Measurements from ENCODE around the gene CAMK2A. TPM values are rescaled to one million over a fixed set of nuclear protein-coding genes. Genes with fewer than 3 reads are reported as not detected.
A peak's percentile ranks its signal among the peaks of the same experiment; 100 is the strongest.

The CAMK2A gene
- total RNA-seq, 1 experiment from 2014 or later: not detected

GRCh38 chr5:150329038-150329437 lies 39.5 kb upstream of the CAMK2A start:
- Histone ChIP-seq H3K4me3 (ENCODE audit: low read depth, low read length) (no peak overlapping the region), H3K27me3 (replicated peaks; ENCODE audit: control insufficient read depth, insufficient read depth, low read length) (no peaks in the 10 kb centered on the region), H3K36me3 (ENCODE audit: control insufficient read depth, insufficient read depth, low read length) (no peaks in the 10 kb centered on the region), H3K9me3 (no peaks in the 10 kb centered on the region), H3K4me1 (no peaks in the 10 kb centered on the region)
- Mint-ChIP-seq H3K27me3 (ENCODE audit: insufficient read depth, unreplicated experiment) (no peaks in the 10 kb centered on the region), H3K9me3 (ENCODE audit: unreplicated experiment) (no peaks in the 10 kb centered on the region), H3K27ac (ENCODE audit: unreplicated experiment) (peak overlapping the region; percentile 54), H3K4me3 (ENCODE audit: unreplicated experiment) (no peak overlapping the region), H3K4me1 (ENCODE audit: low read depth, unreplicated experiment) (no peaks in the 10 kb centered on the region), H3K36me3 (ENCODE audit: insufficient read depth, unreplicated experiment) (peaks cover 11% of the 10 kb centered on the region)
- TF ChIP-seq, protein P1, sequence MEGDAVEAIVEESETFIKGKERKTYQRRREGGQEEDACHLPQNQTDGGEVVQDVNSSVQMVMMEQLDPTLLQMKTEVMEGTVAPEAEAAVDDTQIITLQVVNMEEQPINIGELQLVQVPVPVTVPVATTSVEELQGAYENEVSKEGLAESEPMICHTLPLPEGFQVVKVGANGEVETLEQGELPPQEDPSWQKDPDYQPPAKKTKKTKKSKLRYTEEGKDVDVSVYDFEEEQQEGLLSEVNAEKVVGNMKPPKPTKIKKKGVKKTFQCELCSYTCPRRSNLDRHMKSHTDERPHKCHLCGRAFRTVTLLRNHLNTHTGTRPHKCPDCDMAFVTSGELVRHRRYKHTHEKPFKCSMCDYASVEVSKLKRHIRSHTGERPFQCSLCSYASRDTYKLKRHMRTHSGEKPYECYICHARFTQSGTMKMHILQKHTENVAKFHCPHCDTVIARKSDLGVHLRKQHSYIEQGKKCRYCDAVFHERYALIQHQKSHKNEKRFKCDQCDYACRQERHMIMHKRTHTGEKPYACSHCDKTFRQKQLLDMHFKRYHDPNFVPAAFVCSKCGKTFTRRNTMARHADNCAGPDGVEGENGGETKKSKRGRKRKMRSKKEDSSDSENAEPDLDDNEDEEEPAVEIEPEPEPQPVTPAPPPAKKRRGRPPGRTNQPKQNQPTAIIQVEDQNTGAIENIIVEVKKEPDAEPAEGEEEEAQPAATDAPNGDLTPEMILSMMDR (IDR thresholded peaks at IDR 0.05; ENCODE audit: insufficient read depth in 1 of 2, low read depth in 1 of 2, low read length in 1 of 2, severe bottlenecking in 1 of 2, unreplicated experiment in 1 of 2): no peak
- intact Hi-C loops (cut with micrococcal nuclease; ENCODE audit: unreplicated experiment): no loop called here
- no peak for DNase-seq
- no TSS peak for BruUV-seq (replicated peaks)
- CTCF ChIA-PET: no interaction called here
- POLR2A ChIA-PET: no interaction called here

GRCh38 chr5:150328515-150328914 lies 38.9 kb upstream of the CAMK2A start:
- CTCF ChIA-PET: no interaction called here
- TF ChIP-seq, protein P1 (IDR thresholded peaks at IDR 0.05; ENCODE audit: insufficient read depth in 1 of 2, low read depth in 1 of 2, low read length in 1 of 2, severe bottlenecking in 1 of 2, unreplicated experiment in 1 of 2): no peak

DNA sequence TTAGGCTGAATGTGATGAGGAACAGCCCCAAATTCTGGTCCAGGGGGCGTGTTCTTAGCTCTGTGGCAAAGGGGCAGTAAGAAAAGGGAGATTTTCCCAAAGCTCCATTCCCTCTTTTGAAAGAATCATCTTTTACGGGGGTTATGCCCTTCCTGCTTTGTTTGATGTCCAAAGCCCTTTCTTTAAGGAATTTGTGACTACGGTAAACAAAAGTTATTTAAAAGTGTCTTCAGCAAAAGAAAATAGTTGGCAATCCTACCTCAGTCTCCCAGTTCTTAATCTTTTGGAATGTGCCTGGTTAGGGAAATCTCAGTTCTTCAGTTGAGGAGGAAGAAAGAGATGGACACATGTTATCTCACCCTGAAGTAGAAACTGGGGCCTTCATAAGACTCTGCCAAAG lies 37.6 kb upstream of the CAMK2A start:
- no peaks in the 10 kb centered on the region for H3K27me3 ChIP-seq (replicated peaks; ENCODE audit: control insufficient read depth, insufficient read depth, low read length)
- no peak overlapping the region for H3K4me3 ChIP-seq (ENCODE audit: low read depth, low read length)
- ChIA-PET POLR2A (no interaction called here), CTCF (no interaction called here)
- TF ChIP-seq, protein P1 (IDR thresholded peaks at IDR 0.05; ENCODE audit: insufficient read depth in 1 of 2, low read depth in 1 of 2, low read length in 1 of 2, severe bottlenecking in 1 of 2, unreplicated experiment in 1 of 2): no peak
- DNase-seq: no peak
- H3K9me3 ChIP-seq: no peaks in the 10 kb centered on the region
- Mint-ChIP-seq H3K27ac (ENCODE audit: unreplicated experiment) (no peak overlapping the region), H3K4me1 (ENCODE audit: low read depth, unreplicated experiment) (no peaks in the 10 kb centered on the region), H3K27me3 (ENCODE audit: insufficient read depth, unreplicated experiment) (no peaks in the 10 kb centered on the region), H3K9me3 (ENCODE audit: unreplicated experiment) (no peaks in the 10 kb centered on the region), H3K36me3 (ENCODE audit: insufficient read depth, unreplicated experiment) (peaks cover 11% of the 10 kb centered on the region), H3K4me3 (ENCODE audit: unreplicated experiment) (no peak overlapping the region)
- H3K4me1 ChIP-seq: no peaks in the 10 kb centered on the region
- H3K36me3 ChIP-seq (ENCODE audit: control insufficient read depth, insufficient read depth, low read length): no peaks in the 10 kb centered on the region
- intact Hi-C loops (cut with micrococcal nuclease; ENCODE audit: unreplicated experiment): no loop called here
- BruUV-seq (replicated peaks): no TSS peak

More at GRCh38 chr5:150328515-150328914, 38.9 kb upstream of the CAMK2A start:
- no TSS peak for BruUV-seq (replicated peaks)
- Histone ChIP-seq H3K4me1 (no peaks in the 10 kb centered on the region), H3K9me3 (no peaks in the 10 kb centered on the region), H3K27me3 (replicated peaks; ENCODE audit: control insufficient read depth, insufficient read depth, low read length) (no peaks in the 10 kb centered on the region), H3K4me3 (ENCODE audit: low read depth, low read length) (no peak overlapping the region), H3K36me3 (ENCODE audit: control insufficient read depth, insufficient read depth, low read length) (no peaks in the 10 kb centered on the region)
- Mint-ChIP-seq H3K36me3 (ENCODE audit: insufficient read depth, unreplicated experiment) (peaks cover 11% of the 10 kb centered on the region), H3K4me3 (ENCODE audit: unreplicated experiment) (no peak overlapping the region), H3K4me1 (ENCODE audit: low read depth, unreplicated experiment) (no peaks in the 10 kb centered on the region), H3K27me3 (ENCODE audit: insufficient read depth, unreplicated experiment) (no peaks in the 10 kb centered on the region), H3K27ac (ENCODE audit: unreplicated experiment) (peak overlapping the region; percentile 54), H3K9me3 (ENCODE audit: unreplicated experiment) (no peaks in the 10 kb centered on the region)
- intact Hi-C loops (cut with micrococcal nuclease; ENCODE audit: unreplicated experiment): no loop called here
- DNase-seq: no peak
- POLR2A ChIA-PET: no interaction called here
